Skeletal muscle satellite cell (primary cell): Measurements from ENCODE around the gene SNRPA1.

Experiments used
- H3K27me3 ChIP-seq: 2 replicates; pipeline ENCODE4 v1.7.0; 2013; ENCODE audit warnings: low read length; ENCODE audit not compliant: control insufficient read depth, insufficient read depth
- H3K36me3 ChIP-seq: 2 replicates; pipeline ENCODE4 v1.7.0; 2013; ENCODE audit warnings: mild to moderate bottlenecking, control low read depth, low read length; ENCODE audit not compliant: insufficient read depth
- H3K4me1 ChIP-seq: 2 replicates; pipeline ENCODE4 v1.7.0; 2013; ENCODE audit warnings: low read length; ENCODE audit not compliant: control insufficient read depth, insufficient read depth
- H3K4me2 ChIP-seq: 2 replicates; pipeline ENCODE4 v1.7.0; 2013; ENCODE audit warnings: mild to moderate bottlenecking, low read length
- H3K4me3 ChIP-seq: 2 replicates; pipeline ENCODE4 v1.7.0; 2013; ENCODE audit warnings: low read length
- H3K9ac ChIP-seq: 2 replicates; pipeline ENCODE4 v1.7.0; 2013; ENCODE audit warnings: mild to moderate bottlenecking, low read depth, low read length, moderate library complexity
- H3K9me3 ChIP-seq: replicated peaks from 2 replicates; pipeline ENCODE4 v1.7.0; 2013; ENCODE audit warnings: mild to moderate bottlenecking, control low read depth, low read length

SNRPA1 gene

GRCh38 chr15:101266787-101267186 is 28.3 kb downstream of the SNRPA1 start:
- H3K4me3 ChIP-seq = peak overlapping the region; percentile 36
- peaks cover 31% of the 10 kb centered on the region for H3K36me3 ChIP-seq
- H3K27me3 ChIP-seq = peaks cover 4% of the 10 kb centered on the region
- no peaks in the 10 kb centered on the region for H3K9me3 ChIP-seq
- peak overlapping the region; percentile 71 for H3K4me2 ChIP-seq
- H3K4me1 ChIP-seq = peaks cover 32% of the 10 kb centered on the region
- peak overlapping the region; percentile 63 for H3K9ac ChIP-seq

GRCh38 chr15:101266034-101266433 is 29.0 kb downstream of the SNRPA1 start:
- Histone ChIP-seq H3K36me3 (peaks cover 24% of the 10 kb centered on the region), H3K27me3 (peaks cover 6% of the 10 kb centered on the region), H3K4me1 (peaks cover 32% of the 10 kb centered on the region), H3K9ac (no peak overlapping the region), H3K9me3 (no peaks in the 10 kb centered on the region), H3K4me3 (no peak overlapping the region), H3K4me2 (no peak overlapping the region)

- peaks cover 32% of the 10 kb centered on the region for H3K4me1 ChIP-seq
- H3K27me3 ChIP-seq = peaks cover 6% of the 10 kb centered on the region
- H3K4me2 ChIP-seq = no peak overlapping the region
- no peak overlapping the region for H3K9ac ChIP-seq
- H3K9me3 ChIP-seq = no peaks in the 10 kb centered on the region
- H3K36me3 ChIP-seq = peaks cover 14% of the 10 kb centered on the region
- H3K4me3 ChIP-seq = no peak overlapping the region
These were observed 30.0 kb downstream of the SNRPA1 start for GRCh38 chr15:101264911-101265641.

GRCh38 chr15:101264011-101264410 is 31.0 kb downstream of the SNRPA1 start:
- H3K36me3 ChIP-seq = peaks cover 4% of the 10 kb centered on the region
- peaks cover 6% of the 10 kb centered on the region for H3K27me3 ChIP-seq
- no peak overlapping the region for H3K4me2 ChIP-seq
- peaks cover 32% of the 10 kb centered on the region for H3K4me1 ChIP-seq
- no peak overlapping the region for H3K9ac ChIP-seq
- no peaks in the 10 kb centered on the region for H3K9me3 ChIP-seq
- H3K4me3 ChIP-seq = no peak overlapping the region

DNA sequence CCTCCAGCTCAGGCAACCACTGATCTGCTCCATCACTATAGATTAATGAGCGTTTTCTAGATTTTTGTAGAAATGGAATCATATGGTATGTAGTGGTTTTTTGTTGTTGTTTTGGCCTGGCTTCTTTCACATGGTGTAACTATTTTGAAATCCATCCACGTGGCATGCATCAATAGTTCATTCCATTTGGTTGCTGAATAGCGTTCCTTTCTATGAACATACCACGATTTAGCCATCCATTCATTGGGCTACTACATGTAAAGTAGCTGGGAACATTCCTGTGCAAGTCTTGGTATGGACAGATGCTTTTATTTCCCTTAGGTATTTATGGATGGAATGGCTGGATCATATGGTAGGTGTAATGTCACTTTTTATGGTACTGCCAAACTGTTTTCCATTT is 32.5 kb downstream of the SNRPA1 start:
- Histone ChIP-seq H3K9me3 (no peaks in the 10 kb centered on the region), H3K4me2 (no peak overlapping the region), H3K4me3 (no peak overlapping the region), H3K27me3 (peaks cover 6% of the 10 kb centered on the region), H3K36me3 (no peaks in the 10 kb centered on the region), H3K4me1 (peaks cover 19% of the 10 kb centered on the region), H3K9ac (no peak overlapping the region)

DNA sequence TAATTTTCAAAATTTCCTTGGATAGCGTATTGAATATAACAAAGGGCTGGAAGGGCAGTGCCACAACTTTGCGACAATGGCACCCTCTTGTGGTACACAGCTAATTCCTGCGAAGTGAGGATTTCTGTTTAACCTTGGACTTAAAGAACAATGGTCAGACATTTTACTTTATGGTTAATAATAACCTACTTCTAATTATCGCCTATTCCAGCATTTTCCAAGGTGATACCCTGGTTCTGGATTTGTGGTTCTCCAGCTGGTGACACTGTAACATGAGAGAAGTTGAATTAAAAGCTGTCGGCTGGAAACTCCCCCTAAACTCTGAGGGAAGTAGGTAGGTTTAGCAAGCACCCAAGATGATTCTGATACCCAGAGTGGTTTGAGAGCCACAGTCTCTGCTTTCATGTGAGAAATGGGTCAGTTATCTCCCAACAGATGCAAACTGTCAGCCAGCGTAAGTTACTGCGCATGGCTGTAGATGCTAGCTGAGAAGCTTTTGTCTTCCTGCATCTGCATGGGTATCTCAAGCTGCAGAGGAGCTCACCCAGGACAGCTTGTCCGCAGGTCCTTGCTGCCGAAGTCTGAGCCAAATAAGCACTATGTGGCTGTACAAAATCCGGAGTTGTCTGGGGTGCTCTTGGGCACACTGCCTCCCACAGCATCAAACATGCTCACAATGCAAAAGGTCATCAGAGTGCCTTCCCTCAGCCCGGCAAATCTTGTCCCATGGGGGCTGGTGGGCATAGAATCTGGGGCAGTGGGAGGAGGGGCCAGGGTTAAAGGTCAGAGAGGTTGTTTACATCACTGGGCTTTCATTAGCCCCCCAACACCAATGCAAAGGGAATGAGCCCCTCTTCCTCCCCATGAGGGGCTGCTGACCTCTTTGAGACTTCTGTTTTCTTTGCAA is 36.6 kb downstream of the SNRPA1 start:
- Histone ChIP-seq H3K36me3 (no peaks in the 10 kb centered on the region), H3K9me3 (no peaks in the 10 kb centered on the region), H3K4me1 (no peaks in the 10 kb centered on the region), H3K4me2 (no peak overlapping the region), H3K9ac (no peak overlapping the region), H3K27me3 (peaks cover 6% of the 10 kb centered on the region), H3K4me3 (no peak overlapping the region)

GRCh38 chr15:101256757-101257156 is 38.3 kb downstream of the SNRPA1 start:
- Histone ChIP-seq H3K9me3 (no peaks in the 10 kb centered on the region), H3K27me3 (peaks cover 2% of the 10 kb centered on the region), H3K4me1 (peaks cover 6% of the 10 kb centered on the region), H3K4me3 (no peak overlapping the region), H3K36me3 (no peaks in the 10 kb centered on the region), H3K4me2 (no peak overlapping the region), H3K9ac (no peak overlapping the region)

- Histone ChIP-seq H3K4me1 (peaks cover 6% of the 10 kb centered on the region), H3K9ac (no peak overlapping the region), H3K4me2 (no peak overlapping the region), H3K4me3 (no peak overlapping the region), H3K9me3 (no peaks in the 10 kb centered on the region), H3K36me3 (no peaks in the 10 kb centered on the region), H3K27me3 (no peaks in the 10 kb centered on the region)
These were observed 39.3 kb downstream of the SNRPA1 start for GRCh38 chr15:101255615-101256241.

- no peak overlapping the region for H3K4me3 ChIP-seq
- no peak overlapping the region for H3K4me2 ChIP-seq
- peaks cover 8% of the 10 kb centered on the region for H3K4me1 ChIP-seq
- H3K9ac ChIP-seq = no peak overlapping the region
- no peaks in the 10 kb centered on the region for H3K36me3 ChIP-seq
- no peaks in the 10 kb centered on the region for H3K27me3 ChIP-seq
- H3K9me3 ChIP-seq = no peaks in the 10 kb centered on the region
These were observed 40.0 kb downstream of the SNRPA1 start for GRCh38 chr15:101255051-101255395.

DNA sequence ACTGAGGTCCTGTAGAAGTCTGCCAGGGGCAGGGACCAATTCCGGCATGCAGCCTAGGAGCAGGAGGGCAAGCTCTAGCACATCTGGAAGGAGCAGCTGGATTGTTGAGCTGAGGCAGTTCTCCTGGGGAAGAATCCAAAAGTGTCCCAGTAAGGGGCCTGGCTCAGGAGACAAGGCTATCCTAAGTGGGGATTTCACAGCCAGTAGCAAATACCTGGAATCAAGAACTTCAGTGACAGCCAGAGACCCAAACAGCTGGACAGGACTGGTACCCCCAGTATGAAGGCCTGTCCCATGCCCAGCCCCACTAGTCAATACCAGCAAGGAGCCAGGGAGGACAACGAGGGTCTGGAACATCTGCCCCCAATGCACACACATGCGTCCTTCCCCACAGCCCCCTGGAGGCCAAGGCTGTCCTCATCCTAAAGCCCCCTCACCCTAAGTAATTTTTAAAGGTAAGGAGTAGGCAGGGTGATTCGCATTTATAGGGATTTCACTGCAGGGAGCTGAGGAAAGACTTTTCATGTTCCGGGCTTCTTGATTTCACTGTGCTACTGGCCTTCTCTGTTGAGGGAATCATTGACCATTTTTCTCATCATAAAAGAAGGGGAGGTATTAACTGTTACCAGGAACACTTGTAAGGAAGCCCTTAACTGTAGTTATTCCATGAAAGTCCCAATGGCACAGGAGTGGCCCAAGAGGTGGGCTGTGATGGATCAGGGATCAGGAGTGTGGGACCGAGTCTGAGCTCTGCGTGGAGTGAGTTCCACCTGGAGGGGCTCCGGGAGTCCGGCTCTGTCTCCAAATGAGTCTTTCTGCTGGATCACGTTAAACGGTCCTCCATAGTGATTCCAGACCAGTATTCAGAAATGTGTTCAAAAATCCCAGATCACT is 40.6 kb downstream of the SNRPA1 start:
- no peak overlapping the region for H3K9ac ChIP-seq
- H3K36me3 ChIP-seq = no peaks in the 10 kb centered on the region
- H3K4me2 ChIP-seq = no peak overlapping the region
- no peak overlapping the region for H3K4me3 ChIP-seq
- H3K9me3 ChIP-seq = no peaks in the 10 kb centered on the region
- peaks cover 14% of the 10 kb centered on the region for H3K4me1 ChIP-seq
- no peaks in the 10 kb centered on the region for H3K27me3 ChIP-seq

- no peaks in the 10 kb centered on the region for H3K36me3 ChIP-seq
- H3K4me1 ChIP-seq = peaks cover 22% of the 10 kb centered on the region
- no peaks in the 10 kb centered on the region for H3K9me3 ChIP-seq
- no peaks in the 10 kb centered on the region for H3K27me3 ChIP-seq
- H3K4me2 ChIP-seq = peak overlapping the region; percentile 90
- peak overlapping the region; percentile 83 for H3K9ac ChIP-seq
- peak overlapping the region; percentile 89 for H3K4me3 ChIP-seq
These were observed 42.2 kb downstream of the SNRPA1 start for GRCh38 chr15:101252836-101253235.
